Neural cell (in vitro differentiated cells): ENCODE results near the gene BMPR1B.

Source experiments
- EP300 ChIP-seq: fragments of 450-650 bp; conservative IDR thresholded peaks from 2 replicates; pipeline ENCODE4 v1.6.1; 2014; ENCODE audit warnings: antibody characterized with exemption, mild to moderate bottlenecking, moderate library complexity; ENCODE audit not compliant: poor library complexity, severe bottlenecking
- EZH2 ChIP-seq: fragments of 200-600, 300-800 bp; shearing (Covaris generic), sonication (generic); IDR thresholded peaks from 2 replicates; pipeline ENCODE4 v1.6.1; 2014; ENCODE audit warnings: antibody characterized with exemption, low read length, borderline replicate concordance, mild to moderate bottlenecking; ENCODE audit not compliant: insufficient read depth, poor library complexity, severe bottlenecking
- POLR2AphosphoS5 ChIP-seq: IDR thresholded peaks from 2 replicates; pipeline ENCODE4 v1.6.1; 2012
- TF ChIP-seq, protein P1 (sequence below): fragments of 450-650 bp; IDR thresholded peaks from 2 replicates; pipeline ENCODE4 v1.5.1; 2014; ENCODE audit warnings: antibody characterized with exemption, mild to moderate bottlenecking, moderate library complexity; ENCODE audit not compliant: poor library complexity, severe bottlenecking

GRCh38 chr4:95086551-95086950 lies 328.8 kb downstream of the BMPR1B start:
- TF ChIP-seq, protein P1, sequence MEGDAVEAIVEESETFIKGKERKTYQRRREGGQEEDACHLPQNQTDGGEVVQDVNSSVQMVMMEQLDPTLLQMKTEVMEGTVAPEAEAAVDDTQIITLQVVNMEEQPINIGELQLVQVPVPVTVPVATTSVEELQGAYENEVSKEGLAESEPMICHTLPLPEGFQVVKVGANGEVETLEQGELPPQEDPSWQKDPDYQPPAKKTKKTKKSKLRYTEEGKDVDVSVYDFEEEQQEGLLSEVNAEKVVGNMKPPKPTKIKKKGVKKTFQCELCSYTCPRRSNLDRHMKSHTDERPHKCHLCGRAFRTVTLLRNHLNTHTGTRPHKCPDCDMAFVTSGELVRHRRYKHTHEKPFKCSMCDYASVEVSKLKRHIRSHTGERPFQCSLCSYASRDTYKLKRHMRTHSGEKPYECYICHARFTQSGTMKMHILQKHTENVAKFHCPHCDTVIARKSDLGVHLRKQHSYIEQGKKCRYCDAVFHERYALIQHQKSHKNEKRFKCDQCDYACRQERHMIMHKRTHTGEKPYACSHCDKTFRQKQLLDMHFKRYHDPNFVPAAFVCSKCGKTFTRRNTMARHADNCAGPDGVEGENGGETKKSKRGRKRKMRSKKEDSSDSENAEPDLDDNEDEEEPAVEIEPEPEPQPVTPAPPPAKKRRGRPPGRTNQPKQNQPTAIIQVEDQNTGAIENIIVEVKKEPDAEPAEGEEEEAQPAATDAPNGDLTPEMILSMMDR = no peak
- TF ChIP-seq EP300 (no peak), EZH2 (no peak), POLR2AphosphoS5 (no peak)
